Measurements from ENCODE around the gene ARHGDIB. TPM values are rescaled to one million over a fixed set of nuclear protein-coding genes. Genes with fewer than 3 reads are reported as not detected.
A peak's percentile ranks its signal among the peaks of the same experiment; 100 is the strongest.

ARHGDIB gene
- total RNA-seq, 2 donors from 2014 or later: 199 to 223 TPM

- Histone ChIP-seq H3K27me3 (replicated peaks; ENCODE audit: insufficient read depth) (no peaks in the 10 kb centered on the region), H3K9me3 (no peaks in the 10 kb centered on the region), H3K27ac (no peak overlapping the region), H3K4me1 (ENCODE audit: control insufficient read depth in 1 of 2, low read depth in 2 of 2) (peaks cover 9 to 24% of the 10 kb centered on the region in 2 donors), H3K36me3 (no peaks in the 10 kb centered on the region), H3K4me3 (no peak overlapping the region)
- ATAC-seq (ENCODE audit: insufficient number of reproducible peaks, low FRiP score, low read depth) (no peak), DNase-seq (ENCODE audit: low spot score) (no peak)
- TF ChIP-seq, protein P1, sequence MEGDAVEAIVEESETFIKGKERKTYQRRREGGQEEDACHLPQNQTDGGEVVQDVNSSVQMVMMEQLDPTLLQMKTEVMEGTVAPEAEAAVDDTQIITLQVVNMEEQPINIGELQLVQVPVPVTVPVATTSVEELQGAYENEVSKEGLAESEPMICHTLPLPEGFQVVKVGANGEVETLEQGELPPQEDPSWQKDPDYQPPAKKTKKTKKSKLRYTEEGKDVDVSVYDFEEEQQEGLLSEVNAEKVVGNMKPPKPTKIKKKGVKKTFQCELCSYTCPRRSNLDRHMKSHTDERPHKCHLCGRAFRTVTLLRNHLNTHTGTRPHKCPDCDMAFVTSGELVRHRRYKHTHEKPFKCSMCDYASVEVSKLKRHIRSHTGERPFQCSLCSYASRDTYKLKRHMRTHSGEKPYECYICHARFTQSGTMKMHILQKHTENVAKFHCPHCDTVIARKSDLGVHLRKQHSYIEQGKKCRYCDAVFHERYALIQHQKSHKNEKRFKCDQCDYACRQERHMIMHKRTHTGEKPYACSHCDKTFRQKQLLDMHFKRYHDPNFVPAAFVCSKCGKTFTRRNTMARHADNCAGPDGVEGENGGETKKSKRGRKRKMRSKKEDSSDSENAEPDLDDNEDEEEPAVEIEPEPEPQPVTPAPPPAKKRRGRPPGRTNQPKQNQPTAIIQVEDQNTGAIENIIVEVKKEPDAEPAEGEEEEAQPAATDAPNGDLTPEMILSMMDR (IDR thresholded peaks at IDR 0.05): no peak
Observed at GRCh38 chr12:14935031-14935430, 26.4 kb downstream of the ARHGDIB start.

GRCh38 chr12:14934511-14934910, 26.9 kb downstream of the ARHGDIB start:
- Histone ChIP-seq H3K4me3 (no peak overlapping the region), H3K36me3 (no peaks in the 10 kb centered on the region), H3K9me3 (no peaks in the 10 kb centered on the region), H3K27ac (no peak overlapping the region), H3K27me3 (replicated peaks; ENCODE audit: insufficient read depth) (no peaks in the 10 kb centered on the region), H3K4me1 (ENCODE audit: control insufficient read depth in 1 of 2, low read depth in 2 of 2) (peaks cover 11 to 26% of the 10 kb centered on the region in 2 donors)
- TF ChIP-seq, protein P1 (IDR thresholded peaks at IDR 0.05): no peak
- ATAC-seq (ENCODE audit: insufficient number of reproducible peaks, low FRiP score, low read depth) (no peak), DNase-seq (ENCODE audit: low spot score) (no peak)

DNA sequence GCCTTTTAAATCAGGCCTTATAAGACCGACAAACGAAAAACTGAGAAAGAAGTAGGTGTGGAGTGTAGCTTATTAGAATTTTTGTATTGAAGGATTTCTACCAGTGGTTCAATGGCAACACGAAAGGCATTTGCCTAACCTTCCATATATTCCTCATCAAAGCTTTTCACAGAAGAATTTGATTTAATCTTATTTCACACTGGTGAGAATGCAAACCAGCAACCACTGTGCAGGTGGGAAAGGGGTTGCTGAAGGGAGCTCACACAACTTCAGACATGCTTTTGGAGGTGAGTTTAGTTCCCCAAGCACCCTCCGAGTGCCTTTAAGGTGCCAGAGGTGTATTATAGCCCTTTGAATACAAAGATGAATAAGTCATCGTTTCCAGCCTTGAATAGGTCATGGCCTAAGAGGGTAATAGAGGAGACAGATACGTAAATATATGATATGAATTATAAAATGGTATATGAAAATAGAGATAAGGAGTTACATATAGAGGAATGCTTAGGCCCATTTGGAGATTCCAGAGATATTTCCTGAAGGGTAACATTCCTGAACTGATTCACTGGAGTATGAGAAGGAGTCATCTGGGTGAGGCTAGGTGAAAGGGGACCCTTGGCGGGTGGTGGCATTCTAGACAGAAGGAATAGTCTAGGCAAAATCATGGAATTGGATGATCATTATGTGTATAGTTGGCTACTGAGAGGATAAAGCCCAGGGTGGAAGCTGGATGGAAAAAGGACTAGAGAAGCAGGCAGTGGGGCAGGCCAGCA, 29.4 kb downstream of the ARHGDIB start:
- Histone ChIP-seq H3K27ac (no peak overlapping the region), H3K27me3 (replicated peaks; ENCODE audit: insufficient read depth) (no peaks in the 10 kb centered on the region), H3K9me3 (no peaks in the 10 kb centered on the region), H3K4me1 (ENCODE audit: control insufficient read depth in 1 of 2, low read depth in 2 of 2) (peaks cover 16 to 46% of the 10 kb centered on the region in 2 donors), H3K4me3 (no peak overlapping the region), H3K36me3 (no peaks in the 10 kb centered on the region)
- no peak for ATAC-seq (ENCODE audit: insufficient number of reproducible peaks, low FRiP score, low read depth)
- TF ChIP-seq, protein P1 (IDR thresholded peaks at IDR 0.05): no peak
- DNase-seq (ENCODE audit: low spot score): no peak

GRCh38 chr12:14931359-14931758, 30.0 kb downstream of the ARHGDIB start:
- Histone ChIP-seq H3K4me3 (no peak overlapping the region), H3K4me1 (ENCODE audit: control insufficient read depth in 1 of 2, low read depth in 2 of 2) (peaks cover 16 to 46% of the 10 kb centered on the region in 2 donors), H3K27me3 (replicated peaks; ENCODE audit: insufficient read depth) (no peaks in the 10 kb centered on the region), H3K36me3 (no peaks in the 10 kb centered on the region), H3K27ac (peak overlapping the region in 1 of 2 donors; percentile 31), H3K9me3 (no peaks in the 10 kb centered on the region)
- ATAC-seq (ENCODE audit: insufficient number of reproducible peaks, low FRiP score, low read depth) (no peak), DNase-seq (ENCODE audit: low spot score) (no peak)
- TF ChIP-seq, protein P1 (IDR thresholded peaks at IDR 0.05): no peak

GRCh38 chr12:14930299-14930698, 31.1 kb downstream of the ARHGDIB start:
- ATAC-seq (ENCODE audit: insufficient number of reproducible peaks, low FRiP score, low read depth): peak; percentile 92
- H3K4me3 ChIP-seq: no peak overlapping the region
- TF ChIP-seq, protein P1 (IDR thresholded peaks at IDR 0.05): no peak

More at GRCh38 chr12:14930299-14930698, 31.1 kb downstream of the ARHGDIB start:
- no peak for DNase-seq (ENCODE audit: low spot score)
- Histone ChIP-seq H3K27me3 (replicated peaks; ENCODE audit: insufficient read depth) (no peaks in the 10 kb centered on the region), H3K4me1 (ENCODE audit: control insufficient read depth in 1 of 2, low read depth in 2 of 2) (peaks cover 16 to 42% of the 10 kb centered on the region in 2 donors), H3K36me3 (no peaks in the 10 kb centered on the region), H3K9me3 (no peaks in the 10 kb centered on the region), H3K27ac (peak overlapping the region; percentile 31 to 69)

All from thoracic aorta (tissue), 2 donors.